ENCODE measurements around the gene SLC22A23.

- TF ChIP-seq FOXK2 (IDR thresholded peaks at IDR 0.05) (no peak), TARDBP (IDR thresholded peaks at IDR 0.05) (no peak), HDGF (IDR thresholded peaks at IDR 0.05; ENCODE audit: borderline replicate concordance) (no peak), SP1 (IDR thresholded peaks at IDR 0.05) (no peak), LEF1 (IDR thresholded peaks at IDR 0.05; ENCODE audit: borderline replicate concordance) (no peak), ARNT (IDR thresholded peaks at IDR 0.05) (no peak)
These were observed 53.3 kb downstream of the SLC22A23 start for GRCh38 chr6:3403238-3404173.

Measured in HEK293T (cell line).